HepG2 (cell line): ENCODE data around the gene SLC4A11. TPM values are rescaled to one million over a fixed set of nuclear protein-coding genes. Genes with fewer than 3 reads are reported as not detected.

Experiments
- ARNTL ChIP-seq: sonication (generic); formaldehyde crosslinking; IDR thresholded peaks from 2 replicates; pipeline ENCODE4 v1.4.0; 2020; ENCODE audit warnings: mild to moderate bottlenecking, missing genetic modification reagents
- IRX3 ChIP-seq: sonication (generic); formaldehyde crosslinking; IDR thresholded peaks from 2 replicates; pipeline ENCODE4 v1.8.1; 2023; ENCODE audit warnings: mild to moderate bottlenecking, low read depth, missing genetic modification reagents, borderline replicate concordance
- KDM2A ChIP-seq: sonication (generic); formaldehyde crosslinking; IDR thresholded peaks from 2 replicates; pipeline ENCODE4 v1.4.0; 2020; ENCODE audit warnings: low read depth, missing genetic modification reagents, borderline replicate concordance
- RFXAP ChIP-seq: sonication (generic); formaldehyde crosslinking; IDR thresholded peaks from 2 replicates; pipeline ENCODE4 v1.4.0; 2020; ENCODE audit warnings: missing genetic modification reagents, borderline replicate concordance
- SP5 ChIP-seq: IDR thresholded peaks from 2 replicates; pipeline ENCODE4 v1.6.1; 2016; ENCODE audit warnings: low read depth, borderline replicate concordance
- SSRP1 ChIP-seq: IDR thresholded peaks from 2 replicates; pipeline ENCODE4 v1.6.1; 2016; ENCODE audit warnings: control low read depth
- TAF1 ChIP-seq: sonication (generic); formaldehyde crosslinking; IDR thresholded peaks from 2 replicates; pipeline ENCODE4 v1.4.0; 2020; ENCODE audit warnings: missing genetic modification reagents
- THAP11 ChIP-seq: IDR thresholded peaks from 2 replicates; pipeline ENCODE4 v1.6.1; 2016; ENCODE audit warnings: missing biosample characterization, missing genetic modification reagents
- ZNF143 ChIP-seq: sonication (generic); formaldehyde crosslinking; IDR thresholded peaks from 2 replicates; pipeline ENCODE4 v1.4.0; 2020; ENCODE audit warnings: missing genetic modification reagents
- ZSCAN25 ChIP-seq: sonication (generic); formaldehyde crosslinking; IDR thresholded peaks from 2 replicates; pipeline ENCODE4 v1.8.0; 2022; ENCODE audit warnings: mild to moderate bottlenecking, missing genetic modification reagents
- polyA plus RNA-seq, 8 experiments: library from polyadenylated mRNA; depleted of rRNA in 3 of 8; stranded (reverse) in 7 of 8; unstranded in 1 of 8; fragments of >200 nt; fragmentation: Illumina TruSeq in 4 of 8; extraction: Trizol in 4 of 8; gene quantifications; 2 replicates each; pipeline versions ENCODE4 v1.2.1 to v1.2.3, GENCODE V29; 2011 to 2016; ENCODE audit warnings: low read depth in 4 of 8, missing spikeins in 1 of 8, mixed read lengths in 1 of 8; ENCODE audit not compliant: insufficient read depth in 1 of 8
- total RNA-seq, 5 experiments: library from RNA; depleted of rRNA; stranded (reverse); fragments of >200 nt; fragmentation: Illumina TruSeq; extraction: Trizol; gene quantifications; 2 replicates each; pipeline ENCODE4 v1.2.3, GENCODE V29; 2016; ENCODE audit warnings: low read depth in 1 of 5
- TF ChIP-seq, protein P1 (sequence below): sonication (generic); formaldehyde crosslinking; IDR thresholded peaks from 2 replicates; pipeline ENCODE4 v1.9.0; 2021; ENCODE audit warnings: mild to moderate bottlenecking, missing genetic modification reagents
- TF ChIP-seq, protein P2 (sequence below): sonication (generic); formaldehyde crosslinking; IDR thresholded peaks from 2 replicates; pipeline ENCODE4 v1.4.0; 2020; ENCODE audit warnings: missing genetic modification reagents, borderline replicate concordance
- TF ChIP-seq, protein P3 (sequence below): sonication (generic); formaldehyde crosslinking; IDR thresholded peaks from 2 replicates; pipeline ENCODE4 v1.4.0; 2020; ENCODE audit warnings: missing genetic modification reagents

Gene SLC4A11
- total and polyA plus RNA-seq, 2 of the 13 experiments (the other 11 are each of a cell fraction or from before 2014, with no cell fraction given) = 3.9 to 27.0 TPM

DNA sequence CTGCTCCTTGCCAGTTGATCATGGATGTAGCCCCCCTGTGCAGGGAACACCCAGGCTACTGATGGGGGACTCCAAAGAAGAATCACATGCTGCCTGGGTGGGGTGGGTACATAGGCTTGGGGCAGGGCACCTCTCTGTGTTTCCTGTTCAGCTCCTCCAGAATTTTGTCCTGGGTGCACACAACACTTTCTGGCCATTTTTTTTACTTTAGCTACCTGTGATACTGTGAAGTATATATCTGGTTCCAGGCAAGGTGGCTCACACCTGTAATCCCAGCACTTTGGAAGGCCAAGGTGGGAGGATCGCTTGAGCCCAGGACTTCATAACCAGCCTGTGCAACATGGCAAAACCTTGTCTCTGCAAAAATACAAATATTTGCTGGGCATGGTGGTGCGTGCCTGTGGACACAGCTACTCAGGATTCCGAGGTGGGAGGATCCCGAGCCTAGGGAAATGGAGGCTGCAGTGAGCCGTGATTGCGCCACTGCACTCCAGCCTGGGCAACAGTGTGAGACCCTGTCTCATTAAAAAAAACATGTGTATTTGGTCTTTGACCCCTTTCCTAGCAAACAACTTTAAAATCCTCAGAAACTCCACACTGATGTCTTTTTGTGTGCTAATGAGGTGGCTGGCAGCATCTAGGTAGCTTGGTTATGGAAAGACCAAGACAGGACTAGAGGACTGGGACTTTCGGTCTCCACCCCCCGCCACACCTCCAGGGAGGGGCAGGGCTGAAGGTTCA is 14.1 kb downstream of the SLC4A11 start (continued):
- TF ChIP-seq ARNTL (CRISPR knock-in tag) = 0 out of 2 replicates have a peak, but pooled peaks have one; percentile 48
- peak; percentile 78; the same call in 1 of the 2 replicates for TF ChIP-seq THAP11
- TF ChIP-seq ZSCAN25 (CRISPR knock-in tag) = no peak
- no peak for TF ChIP-seq IRX3 (CRISPR knock-in tag)
- TF ChIP-seq, protein P1, sequence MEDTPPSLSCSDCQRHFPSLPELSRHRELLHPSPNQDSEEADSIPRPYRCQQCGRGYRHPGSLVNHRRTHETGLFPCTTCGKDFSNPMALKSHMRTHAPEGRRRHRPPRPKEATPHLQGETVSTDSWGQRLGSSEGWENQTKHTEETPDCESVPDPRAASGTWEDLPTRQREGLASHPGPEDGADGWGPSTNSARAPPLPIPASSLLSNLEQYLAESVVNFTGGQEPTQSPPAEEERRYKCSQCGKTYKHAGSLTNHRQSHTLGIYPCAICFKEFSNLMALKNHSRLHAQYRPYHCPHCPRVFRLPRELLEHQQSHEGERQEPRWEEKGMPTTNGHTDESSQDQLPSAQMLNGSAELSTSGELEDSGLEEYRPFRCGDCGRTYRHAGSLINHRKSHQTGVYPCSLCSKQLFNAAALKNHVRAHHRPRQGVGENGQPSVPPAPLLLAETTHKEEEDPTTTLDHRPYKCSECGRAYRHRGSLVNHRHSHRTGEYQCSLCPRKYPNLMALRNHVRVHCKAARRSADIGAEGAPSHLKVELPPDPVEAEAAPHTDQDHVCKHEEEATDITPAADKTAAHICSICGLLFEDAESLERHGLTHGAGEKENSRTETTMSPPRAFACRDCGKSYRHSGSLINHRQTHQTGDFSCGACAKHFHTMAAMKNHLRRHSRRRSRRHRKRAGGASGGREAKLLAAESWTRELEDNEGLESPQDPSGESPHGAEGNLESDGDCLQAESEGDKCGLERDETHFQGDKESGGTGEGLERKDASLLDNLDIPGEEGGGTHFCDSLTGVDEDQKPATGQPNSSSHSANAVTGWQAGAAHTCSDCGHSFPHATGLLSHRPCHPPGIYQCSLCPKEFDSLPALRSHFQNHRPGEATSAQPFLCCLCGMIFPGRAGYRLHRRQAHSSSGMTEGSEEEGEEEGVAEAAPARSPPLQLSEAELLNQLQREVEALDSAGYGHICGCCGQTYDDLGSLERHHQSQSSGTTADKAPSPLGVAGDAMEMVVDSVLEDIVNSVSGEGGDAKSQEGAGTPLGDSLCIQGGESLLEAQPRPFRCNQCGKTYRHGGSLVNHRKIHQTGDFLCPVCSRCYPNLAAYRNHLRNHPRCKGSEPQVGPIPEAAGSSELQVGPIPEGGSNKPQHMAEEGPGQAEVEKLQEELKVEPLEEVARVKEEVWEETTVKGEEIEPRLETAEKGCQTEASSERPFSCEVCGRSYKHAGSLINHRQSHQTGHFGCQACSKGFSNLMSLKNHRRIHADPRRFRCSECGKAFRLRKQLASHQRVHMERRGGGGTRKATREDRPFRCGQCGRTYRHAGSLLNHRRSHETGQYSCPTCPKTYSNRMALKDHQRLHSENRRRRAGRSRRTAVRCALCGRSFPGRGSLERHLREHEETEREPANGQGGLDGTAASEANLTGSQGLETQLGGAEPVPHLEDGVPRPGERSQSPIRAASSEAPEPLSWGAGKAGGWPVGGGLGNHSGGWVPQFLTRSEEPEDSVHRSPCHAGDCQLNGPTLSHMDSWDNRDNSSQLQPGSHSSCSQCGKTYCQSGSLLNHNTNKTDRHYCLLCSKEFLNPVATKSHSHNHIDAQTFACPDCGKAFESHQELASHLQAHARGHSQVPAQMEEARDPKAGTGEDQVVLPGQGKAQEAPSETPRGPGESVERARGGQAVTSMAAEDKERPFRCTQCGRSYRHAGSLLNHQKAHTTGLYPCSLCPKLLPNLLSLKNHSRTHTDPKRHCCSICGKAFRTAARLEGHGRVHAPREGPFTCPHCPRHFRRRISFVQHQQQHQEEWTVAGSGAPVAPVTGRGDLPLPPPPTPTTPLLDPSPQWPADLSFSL = no peak; the same call in 1 of the 2 replicates
- TF ChIP-seq RFXAP (CRISPR knock-in tag) = peak; percentile 80
- TF ChIP-seq KDM2A (CRISPR knock-in tag) = peak; percentile 91
- peak; percentile 47; the same call in 1 of the 2 replicates for TF ChIP-seq ZNF143
- peak; percentile 23; the same call in 1 of the 2 replicates for TF ChIP-seq TAF1 (CRISPR knock-in tag)
- TF ChIP-seq, protein P2, sequence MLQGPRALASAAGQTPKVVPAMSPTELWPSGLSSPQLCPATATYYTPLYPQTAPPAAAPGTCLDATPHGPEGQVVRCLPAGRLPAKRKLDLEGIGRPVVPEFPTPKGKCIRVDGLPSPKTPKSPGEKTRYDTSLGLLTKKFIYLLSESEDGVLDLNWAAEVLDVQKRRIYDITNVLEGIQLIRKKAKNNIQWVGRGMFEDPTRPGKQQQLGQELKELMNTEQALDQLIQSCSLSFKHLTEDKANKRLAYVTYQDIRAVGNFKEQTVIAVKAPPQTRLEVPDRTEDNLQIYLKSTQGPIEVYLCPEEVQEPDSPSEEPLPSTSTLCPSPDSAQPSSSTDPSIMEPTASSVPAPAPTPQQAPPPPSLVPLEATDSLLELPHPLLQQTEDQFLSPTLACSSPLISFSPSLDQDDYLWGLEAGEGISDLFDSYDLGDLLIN (CRISPR knock-in tag) = no peak
- TF ChIP-seq, protein P3, sequence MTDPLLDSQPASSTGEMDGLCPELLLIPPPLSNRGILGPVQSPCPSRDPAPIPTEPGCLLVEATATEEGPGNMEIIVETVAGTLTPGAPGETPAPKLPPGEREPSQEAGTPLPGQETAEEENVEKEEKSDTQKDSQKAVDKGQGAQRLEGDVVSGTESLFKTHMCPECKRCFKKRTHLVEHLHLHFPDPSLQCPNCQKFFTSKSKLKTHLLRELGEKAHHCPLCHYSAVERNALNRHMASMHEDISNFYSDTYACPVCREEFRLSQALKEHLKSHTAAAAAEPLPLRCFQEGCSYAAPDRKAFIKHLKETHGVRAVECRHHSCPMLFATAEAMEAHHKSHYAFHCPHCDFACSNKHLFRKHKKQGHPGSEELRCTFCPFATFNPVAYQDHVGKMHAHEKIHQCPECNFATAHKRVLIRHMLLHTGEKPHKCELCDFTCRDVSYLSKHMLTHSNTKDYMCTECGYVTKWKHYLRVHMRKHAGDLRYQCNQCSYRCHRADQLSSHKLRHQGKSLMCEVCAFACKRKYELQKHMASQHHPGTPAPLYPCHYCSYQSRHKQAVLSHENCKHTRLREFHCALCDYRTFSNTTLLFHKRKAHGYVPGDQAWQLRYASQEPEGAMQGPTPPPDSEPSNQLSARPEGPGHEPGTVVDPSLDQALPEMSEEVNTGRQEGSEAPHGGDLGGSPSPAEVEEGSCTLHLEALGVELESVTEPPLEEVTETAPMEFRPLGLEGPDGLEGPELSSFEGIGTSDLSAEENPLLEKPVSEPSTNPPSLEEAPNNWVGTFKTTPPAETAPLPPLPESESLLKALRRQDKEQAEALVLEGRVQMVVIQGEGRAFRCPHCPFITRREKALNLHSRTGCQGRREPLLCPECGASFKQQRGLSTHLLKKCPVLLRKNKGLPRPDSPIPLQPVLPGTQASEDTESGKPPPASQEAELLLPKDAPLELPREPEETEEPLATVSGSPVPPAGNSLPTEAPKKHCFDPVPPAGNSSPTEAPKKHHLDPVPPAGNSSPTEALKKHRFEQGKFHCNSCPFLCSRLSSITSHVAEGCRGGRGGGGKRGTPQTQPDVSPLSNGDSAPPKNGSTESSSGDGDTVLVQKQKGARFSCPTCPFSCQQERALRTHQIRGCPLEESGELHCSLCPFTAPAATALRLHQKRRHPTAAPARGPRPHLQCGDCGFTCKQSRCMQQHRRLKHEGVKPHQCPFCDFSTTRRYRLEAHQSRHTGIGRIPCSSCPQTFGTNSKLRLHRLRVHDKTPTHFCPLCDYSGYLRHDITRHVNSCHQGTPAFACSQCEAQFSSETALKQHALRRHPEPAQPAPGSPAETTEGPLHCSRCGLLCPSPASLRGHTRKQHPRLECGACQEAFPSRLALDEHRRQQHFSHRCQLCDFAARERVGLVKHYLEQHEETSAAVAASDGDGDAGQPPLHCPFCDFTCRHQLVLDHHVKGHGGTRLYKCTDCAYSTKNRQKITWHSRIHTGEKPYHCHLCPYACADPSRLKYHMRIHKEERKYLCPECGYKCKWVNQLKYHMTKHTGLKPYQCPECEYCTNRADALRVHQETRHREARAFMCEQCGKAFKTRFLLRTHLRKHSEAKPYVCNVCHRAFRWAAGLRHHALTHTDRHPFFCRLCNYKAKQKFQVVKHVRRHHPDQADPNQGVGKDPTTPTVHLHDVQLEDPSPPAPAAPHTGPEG = 0 out of 2 replicates have a peak, but pooled peaks have one; percentile 67
- TF ChIP-seq SP5 = peak; percentile 86
- TF ChIP-seq SSRP1 (CRISPR knock-in tag) = no peak; the same call in 1 of the 2 replicates
